ENCODE results near the gene IMPDH1. TPM values are rescaled to one million over a fixed set of nuclear protein-coding genes. Genes with fewer than 3 reads are reported as not detected.

The IMPDH1 gene
- total and polyA plus RNA-seq, 9 of the 15 experiments (the other 6 are each of a cell fraction or from before 2014, with no cell fraction given) = 0.80 to 118 (median 64.3) TPM

DNA sequence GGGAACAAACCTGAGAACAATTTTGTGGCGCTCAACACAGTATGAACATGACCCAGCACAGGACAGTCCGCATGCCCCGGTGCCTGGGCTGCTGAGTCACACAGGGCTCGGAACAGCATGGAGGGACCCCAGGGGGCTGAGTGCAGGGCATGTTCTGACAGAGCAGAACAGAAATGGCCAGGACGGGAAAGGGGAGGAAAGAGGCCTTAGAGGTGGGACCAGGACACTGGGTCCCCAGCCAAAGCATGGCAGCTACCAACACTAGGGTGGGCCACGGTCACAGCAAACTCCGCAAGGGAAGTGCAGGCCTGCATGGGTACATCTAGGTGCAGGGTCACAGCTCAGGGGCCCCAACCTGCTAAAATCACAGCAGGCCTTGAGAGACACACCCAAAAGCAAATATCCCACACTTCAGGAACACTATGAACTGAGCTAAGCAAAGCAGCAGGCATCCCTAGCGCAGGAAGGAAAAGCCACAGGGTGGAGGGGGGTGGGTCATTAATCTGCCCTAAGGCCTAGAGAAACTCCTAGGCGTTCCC is 5.6 kb downstream of the IMPDH1 start (continued):
- TF ChIP-seq, protein P1, sequence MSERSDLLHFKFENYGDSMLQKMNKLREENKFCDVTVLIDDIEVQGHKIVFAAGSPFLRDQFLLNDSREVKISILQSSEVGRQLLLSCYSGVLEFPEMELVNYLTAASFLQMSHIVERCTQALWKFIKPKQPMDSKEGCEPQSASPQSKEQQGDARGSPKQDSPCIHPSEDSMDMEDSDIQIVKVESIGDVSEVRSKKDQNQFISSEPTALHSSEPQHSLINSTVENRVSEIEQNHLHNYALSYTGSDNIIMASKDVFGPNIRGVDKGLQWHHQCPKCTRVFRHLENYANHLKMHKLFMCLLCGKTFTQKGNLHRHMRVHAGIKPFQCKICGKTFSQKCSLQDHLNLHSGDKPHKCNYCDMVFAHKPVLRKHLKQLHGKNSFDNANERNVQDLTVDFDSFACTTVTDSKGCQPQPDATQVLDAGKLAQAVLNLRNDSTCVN (CRISPR knock-in tag; IDR thresholded peaks at IDR 0.05) = no peak
- TF ChIP-seq FOXP1 (CRISPR knock-in tag; IDR thresholded peaks at IDR 0.05) (0 out of 2 replicates have a peak, but pooled peaks have one; percentile 47), RBFOX2 (IDR thresholded peaks at IDR 0.05; ENCODE audit: low read depth, low read length) (peak; percentile 37), RNF2 (IDR thresholded peaks at IDR 0.05) (no peak), CREM (IDR thresholded peaks at IDR 0.05; ENCODE audit: low read depth) (no peak), TEAD1 (CRISPR knock-in tag; IDR thresholded peaks at IDR 0.05) (0 out of 4 replicates have a peak, but pooled peaks of 1 of the 2 experiments have one; percentile 48), MXI1 (IDR thresholded peaks at IDR 0.05; ENCODE audit: low read depth, low read length) (no peak), ZNF41 (CRISPR knock-in tag; conservative IDR thresholded peaks at IDR 0.05) (no peak), TAF7 (tag; IDR thresholded peaks at IDR 0.05) (no peak)
- TF ChIP-seq, protein P2, sequence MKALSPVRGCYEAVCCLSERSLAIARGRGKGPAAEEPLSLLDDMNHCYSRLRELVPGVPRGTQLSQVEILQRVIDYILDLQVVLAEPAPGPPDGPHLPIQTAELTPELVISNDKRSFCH (CRISPR knock-in tag; IDR thresholded peaks at IDR 0.05) = no peak
- TF ChIP-seq, protein P2 (tag; IDR thresholded peaks at IDR 0.05) = no peak
- TF ChIP-seq, protein P3, sequence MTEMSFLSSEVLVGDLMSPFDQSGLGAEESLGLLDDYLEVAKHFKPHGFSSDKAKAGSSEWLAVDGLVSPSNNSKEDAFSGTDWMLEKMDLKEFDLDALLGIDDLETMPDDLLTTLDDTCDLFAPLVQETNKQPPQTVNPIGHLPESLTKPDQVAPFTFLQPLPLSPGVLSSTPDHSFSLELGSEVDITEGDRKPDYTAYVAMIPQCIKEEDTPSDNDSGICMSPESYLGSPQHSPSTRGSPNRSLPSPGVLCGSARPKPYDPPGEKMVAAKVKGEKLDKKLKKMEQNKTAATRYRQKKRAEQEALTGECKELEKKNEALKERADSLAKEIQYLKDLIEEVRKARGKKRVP (CRISPR knock-in tag; IDR thresholded peaks at IDR 0.05) = no peak
- TF ChIP-seq, protein P4, sequence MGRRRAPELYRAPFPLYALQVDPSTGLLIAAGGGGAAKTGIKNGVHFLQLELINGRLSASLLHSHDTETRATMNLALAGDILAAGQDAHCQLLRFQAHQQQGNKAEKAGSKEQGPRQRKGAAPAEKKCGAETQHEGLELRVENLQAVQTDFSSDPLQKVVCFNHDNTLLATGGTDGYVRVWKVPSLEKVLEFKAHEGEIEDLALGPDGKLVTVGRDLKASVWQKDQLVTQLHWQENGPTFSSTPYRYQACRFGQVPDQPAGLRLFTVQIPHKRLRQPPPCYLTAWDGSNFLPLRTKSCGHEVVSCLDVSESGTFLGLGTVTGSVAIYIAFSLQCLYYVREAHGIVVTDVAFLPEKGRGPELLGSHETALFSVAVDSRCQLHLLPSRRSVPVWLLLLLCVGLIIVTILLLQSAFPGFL (CRISPR knock-in tag; IDR thresholded peaks at IDR 0.05) = peak; percentile 65; the same call in 1 of the 2 replicates
- TF ChIP-seq, protein P5, sequence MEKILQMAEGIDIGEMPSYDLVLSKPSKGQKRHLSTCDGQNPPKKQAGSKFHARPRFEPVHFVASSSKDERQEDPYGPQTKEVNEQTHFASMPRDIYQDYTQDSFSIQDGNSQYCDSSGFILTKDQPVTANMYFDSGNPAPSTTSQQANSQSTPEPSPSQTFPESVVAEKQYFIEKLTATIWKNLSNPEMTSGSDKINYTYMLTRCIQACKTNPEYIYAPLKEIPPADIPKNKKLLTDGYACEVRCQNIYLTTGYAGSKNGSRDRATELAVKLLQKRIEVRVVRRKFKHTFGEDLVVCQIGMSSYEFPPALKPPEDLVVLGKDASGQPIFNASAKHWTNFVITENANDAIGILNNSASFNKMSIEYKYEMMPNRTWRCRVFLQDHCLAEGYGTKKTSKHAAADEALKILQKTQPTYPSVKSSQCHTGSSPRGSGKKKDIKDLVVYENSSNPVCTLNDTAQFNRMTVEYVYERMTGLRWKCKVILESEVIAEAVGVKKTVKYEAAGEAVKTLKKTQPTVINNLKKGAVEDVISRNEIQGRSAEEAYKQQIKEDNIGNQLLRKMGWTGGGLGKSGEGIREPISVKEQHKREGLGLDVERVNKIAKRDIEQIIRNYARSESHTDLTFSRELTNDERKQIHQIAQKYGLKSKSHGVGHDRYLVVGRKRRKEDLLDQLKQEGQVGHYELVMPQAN (IDR thresholded peaks at IDR 0.05; ENCODE audit: borderline replicate concordance) = 0 out of 2 replicates have a peak, but pooled peaks have one; percentile 18
- TF ChIP-seq, protein P6, sequence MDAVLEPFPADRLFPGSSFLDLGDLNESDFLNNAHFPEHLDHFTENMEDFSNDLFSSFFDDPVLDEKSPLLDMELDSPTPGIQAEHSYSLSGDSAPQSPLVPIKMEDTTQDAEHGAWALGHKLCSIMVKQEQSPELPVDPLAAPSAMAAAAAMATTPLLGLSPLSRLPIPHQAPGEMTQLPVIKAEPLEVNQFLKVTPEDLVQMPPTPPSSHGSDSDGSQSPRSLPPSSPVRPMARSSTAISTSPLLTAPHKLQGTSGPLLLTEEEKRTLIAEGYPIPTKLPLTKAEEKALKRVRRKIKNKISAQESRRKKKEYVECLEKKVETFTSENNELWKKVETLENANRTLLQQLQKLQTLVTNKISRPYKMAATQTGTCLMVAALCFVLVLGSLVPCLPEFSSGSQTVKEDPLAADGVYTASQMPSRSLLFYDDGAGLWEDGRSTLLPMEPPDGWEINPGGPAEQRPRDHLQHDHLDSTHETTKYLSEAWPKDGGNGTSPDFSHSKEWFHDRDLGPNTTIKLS (IDR thresholded peaks at IDR 0.05; ENCODE audit: borderline replicate concordance, low read depth) = no peak
- TF ChIP-seq, protein P7, sequence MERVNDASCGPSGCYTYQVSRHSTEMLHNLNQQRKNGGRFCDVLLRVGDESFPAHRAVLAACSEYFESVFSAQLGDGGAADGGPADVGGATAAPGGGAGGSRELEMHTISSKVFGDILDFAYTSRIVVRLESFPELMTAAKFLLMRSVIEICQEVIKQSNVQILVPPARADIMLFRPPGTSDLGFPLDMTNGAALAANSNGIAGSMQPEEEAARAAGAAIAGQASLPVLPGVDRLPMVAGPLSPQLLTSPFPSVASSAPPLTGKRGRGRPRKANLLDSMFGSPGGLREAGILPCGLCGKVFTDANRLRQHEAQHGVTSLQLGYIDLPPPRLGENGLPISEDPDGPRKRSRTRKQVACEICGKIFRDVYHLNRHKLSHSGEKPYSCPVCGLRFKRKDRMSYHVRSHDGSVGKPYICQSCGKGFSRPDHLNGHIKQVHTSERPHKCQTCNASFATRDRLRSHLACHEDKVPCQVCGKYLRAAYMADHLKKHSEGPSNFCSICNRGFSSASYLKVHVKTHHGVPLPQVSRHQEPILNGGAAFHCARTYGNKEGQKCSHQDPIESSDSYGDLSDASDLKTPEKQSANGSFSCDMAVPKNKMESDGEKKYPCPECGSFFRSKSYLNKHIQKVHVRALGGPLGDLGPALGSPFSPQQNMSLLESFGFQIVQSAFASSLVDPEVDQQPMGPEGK (CRISPR knock-in tag; IDR thresholded peaks at IDR 0.05; ENCODE audit: borderline replicate concordance) = no peak
- TF ChIP-seq, protein P8, sequence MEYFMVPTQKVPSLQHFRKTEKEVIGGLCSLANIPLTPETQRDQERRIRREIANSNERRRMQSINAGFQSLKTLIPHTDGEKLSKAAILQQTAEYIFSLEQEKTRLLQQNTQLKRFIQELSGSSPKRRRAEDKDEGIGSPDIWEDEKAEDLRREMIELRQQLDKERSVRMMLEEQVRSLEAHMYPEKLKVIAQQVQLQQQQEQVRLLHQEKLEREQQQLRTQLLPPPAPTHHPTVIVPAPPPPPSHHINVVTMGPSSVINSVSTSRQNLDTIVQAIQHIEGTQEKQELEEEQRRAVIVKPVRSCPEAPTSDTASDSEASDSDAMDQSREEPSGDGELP (CRISPR knock-in tag; IDR thresholded peaks at IDR 0.05; ENCODE audit: borderline replicate concordance) = 0 out of 2 replicates have a peak, but pooled peaks have one; percentile 11
